PC-3 (cell line): ENCODE data around the gene SLC9A9. TPM values are rescaled to one million over a fixed set of nuclear protein-coding genes. Genes with fewer than 3 reads are reported as not detected.

Experiments
- ATAC-seq: fragments of 200-7000 bp; cut with Tn5 transposase; 2 replicates; pipeline ENCODE4 v1.9.1; 2020; ENCODE audit warnings: mild to moderate bottlenecking, moderate library complexity
- BruUV-seq: library from RNA; stranded (reverse); fragments of 400-500 nt; replicated peaks from 2 replicates; lab custom pipeline; 2021; lab: Mats Ljungman, UMichigan
- CTCF ChIA-PET: fragments of 300-600 bp; sonication (Branson Sonifier 250); formaldehyde crosslinking; loops from one replicate; lab custom pipeline; 2022; ENCODE audit warnings: antibody characterized with exemption; lab: Charles Lee
- POLR2A ChIA-PET: fragments of 300-600 bp; sonication (Branson Sonifier 250); formaldehyde crosslinking; loops from one replicate; lab custom pipeline; 2022; ENCODE audit warnings: antibody characterized with exemption; ENCODE audit not compliant: unreplicated experiment; lab: Charles Lee
- DNase-seq: peaks from one replicate; pipeline ENCODE4 v3.0.0-alpha.2; 2015
- H2AFZ ChIP-seq: fragments of 300-600 bp; sonication (generic); 2 replicates; pipeline ENCODE4 v1.6.0; 2016; ENCODE audit warnings: antibody characterized with exemption, low read length
- H3F3A ChIP-seq: fragments of 300-600 bp; sonication (generic); one replicate; pipeline ENCODE4 v1.6.0; 2017; ENCODE audit warnings: antibody characterized with exemption, low read length, control low read depth, mild to moderate bottlenecking; ENCODE audit not compliant: unreplicated experiment
- H3K27ac ChIP-seq: fragments of 300-600 bp; sonication (generic); 2 replicates; pipeline ENCODE4 v1.5.1; 2016; ENCODE audit warnings: mild to moderate bottlenecking, low read length
- H3K27me3 ChIP-seq: fragments of 300-600 bp; sonication (generic); 2 replicates; pipeline ENCODE4 v1.6.1; 2016; ENCODE audit warnings: low read length, mixed read lengths
- H3K36me3 ChIP-seq: fragments of 300-600 bp; sonication (generic); 2 replicates; pipeline ENCODE4 v1.6.1; 2016; ENCODE audit warnings: low read depth, mixed run types, low read length, mixed read lengths
- H3K4me1 ChIP-seq: fragments of 300-600 bp; sonication (generic); 2 replicates; pipeline ENCODE4 v1.5.1; 2016; ENCODE audit warnings: low read length; ENCODE audit not compliant: insufficient read depth
- H3K4me2 ChIP-seq: fragments of 300-600 bp; sonication (generic); 2 replicates; pipeline ENCODE4 v1.6.0; 2016; ENCODE audit warnings: low read length
- H3K4me3 ChIP-seq: fragments of 300-600 bp; sonication (generic); 2 replicates; pipeline ENCODE4 v1.5.1; 2016; ENCODE audit warnings: mild to moderate bottlenecking, low read length, mixed read lengths
- H3K79me2 ChIP-seq: fragments of 300-600 bp; sonication (generic); 2 replicates; pipeline ENCODE4 v1.6.1; 2017; ENCODE audit warnings: low read length, mixed read lengths
- H3K9ac ChIP-seq: fragments of 300-600 bp; sonication (generic); 2 replicates; pipeline ENCODE4 v1.6.0; 2016; ENCODE audit warnings: mild to moderate bottlenecking, low read length
- H3K9me2 ChIP-seq: fragments of 300-600 bp; sonication (generic); replicated peaks from 2 replicates; pipeline ENCODE4 v1.6.1; 2016; ENCODE audit warnings: mixed run types, low read length, mixed read lengths
- H3K9me3 ChIP-seq: fragments of 300-600 bp; sonication (generic); 2 replicates; pipeline ENCODE4 v1.6.1; 2016; ENCODE audit warnings: low read length, mixed read lengths
- H4K20me1 ChIP-seq: fragments of 300-600 bp; sonication (generic); 2 replicates; pipeline ENCODE4 v1.6.1; 2016; ENCODE audit warnings: low read length, mixed read lengths
- CTCF ChIP-seq: fragments of 300-600 bp; sonication (generic); conservative IDR thresholded peaks from 2 replicates; pipeline ENCODE4 v1.5.1; 2017; ENCODE audit warnings: antibody characterized with exemption, low read depth, mild to moderate bottlenecking, low read length
- EZH2 ChIP-seq: fragments of 300-600 bp; sonication (generic); IDR thresholded peaks from one replicate; pipeline ENCODE4 v1.6.1; 2017; ENCODE audit warnings: antibody characterized with exemption, mild to moderate bottlenecking, low read length; ENCODE audit not compliant: unreplicated experiment
- EZH2phosphoT487 ChIP-seq: fragments of 300-600 bp; sonication (generic); IDR thresholded peaks from 2 replicates; pipeline ENCODE4 v1.6.1; 2018; ENCODE audit warnings: mild to moderate bottlenecking, antibody characterized with exemption, low read length, borderline replicate concordance
- intact Hi-C: fragments of 100-400 bp; cut with micrococcal nuclease; formaldehyde crosslinking; loops from 2 replicates; pipeline ENCODE4 v1.9.0; 2023
- total RNA-seq: library from RNA; depleted of rRNA; stranded (reverse); fragments of >200 nt; gene quantifications from 2 replicates; pipeline ENCODE4 v1.2.3, GENCODE V29; 2014

SLC9A9 gene
- total RNA-seq, 1 experiment from 2014 or later, result 0.07 TPM

GRCh38 chr3:143380449-143380848, 467.8 kb downstream of the SLC9A9 start:
- ATAC-seq, result no peak
- intact Hi-C loops, result no loop called here
- H4K20me1 ChIP-seq, result no peaks in the 10 kb centered on the region
- no peaks in the 10 kb centered on the region for H3K36me3 ChIP-seq
- no peaks in the 10 kb centered on the region for H3K9me2 ChIP-seq
- no peaks in the 10 kb centered on the region for H3F3A ChIP-seq
- H3K27me3 ChIP-seq, result no peaks in the 10 kb centered on the region
- no peaks in the 10 kb centered on the region for H3K79me2 ChIP-seq
- H3K4me3 ChIP-seq, result no peak overlapping the region
- ChIA-PET CTCF (no interaction called here), POLR2A (no interaction called here)
- H3K9me3 ChIP-seq, result no peaks in the 10 kb centered on the region
- BruUV-seq, result no TSS peak
- no peaks in the 10 kb centered on the region for H3K4me1 ChIP-seq
- H3K9ac ChIP-seq, result no peak overlapping the region
- TF ChIP-seq CTCF, result no peak
- no peak for TF ChIP-seq EZH2
- TF ChIP-seq EZH2phosphoT487, result no peak
- no peak for DNase-seq
- no peak overlapping the region for H3K4me2 ChIP-seq
- H2AFZ ChIP-seq, result no peak overlapping the region
- H3K27ac ChIP-seq, result no peak overlapping the region

- Histone ChIP-seq H3K4me3 (no peak overlapping the region), H3F3A (no peaks in the 10 kb centered on the region), H4K20me1 (no peaks in the 10 kb centered on the region), H3K27me3 (no peaks in the 10 kb centered on the region), H3K4me1 (no peaks in the 10 kb centered on the region), H3K4me2 (no peak overlapping the region), H3K9me3 (no peaks in the 10 kb centered on the region), H3K9me2 (no peaks in the 10 kb centered on the region), H3K27ac (no peak overlapping the region), H3K9ac (no peak overlapping the region), H3K36me3 (no peaks in the 10 kb centered on the region), H2AFZ (no peak overlapping the region), H3K79me2 (no peaks in the 10 kb centered on the region)
- ChIA-PET CTCF (no interaction called here), POLR2A (no interaction called here)
- no TSS peak for BruUV-seq
- DNase-seq (no peak), ATAC-seq (no peak)
- intact Hi-C loops, result no loop called here
- TF ChIP-seq EZH2phosphoT487 (no peak), EZH2 (no peak), CTCF (no peak)
Measured at GRCh38 chr3:143375698-143376097, 472.6 kb downstream of the SLC9A9 start.

DNA sequence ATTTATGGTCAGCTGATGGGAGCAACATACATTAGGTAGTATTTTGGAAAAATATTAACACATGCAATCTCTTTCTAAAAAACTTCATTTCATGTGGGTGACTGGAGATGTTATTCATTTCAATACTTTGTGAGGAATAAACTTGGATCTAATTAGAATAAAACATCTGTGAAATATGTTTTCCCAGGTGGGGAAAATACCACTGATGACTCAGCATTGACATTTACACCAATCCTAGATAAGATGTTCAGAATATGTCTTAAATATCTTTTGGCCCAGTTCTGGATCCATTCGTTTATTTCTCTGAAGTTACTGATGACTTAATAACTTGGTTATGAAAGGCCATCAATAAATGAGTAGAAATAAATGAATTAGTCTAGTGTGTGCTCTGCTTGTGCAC, 481.1 kb downstream of the SLC9A9 start:
- CTCF ChIA-PET, result no interaction called here
- no peak for ATAC-seq
- intact Hi-C loops, result no loop called here

More for the DNA sequence above, 481.1 kb downstream of the SLC9A9 start:
- Histone ChIP-seq H3F3A (no peaks in the 10 kb centered on the region), H3K36me3 (no peaks in the 10 kb centered on the region), H3K79me2 (no peaks in the 10 kb centered on the region), H3K4me2 (no peak overlapping the region), H3K9ac (no peak overlapping the region), H4K20me1 (no peaks in the 10 kb centered on the region), H3K4me1 (no peaks in the 10 kb centered on the region), H3K4me3 (no peak overlapping the region), H3K27ac (no peak overlapping the region), H2AFZ (no peak overlapping the region), H3K27me3 (no peaks in the 10 kb centered on the region), H3K9me2 (no peaks in the 10 kb centered on the region), H3K9me3 (no peaks in the 10 kb centered on the region)
- no TSS peak for BruUV-seq
- TF ChIP-seq CTCF, result no peak
- no peak for TF ChIP-seq EZH2phosphoT487
- TF ChIP-seq EZH2, result no peak
- no peak for DNase-seq
- POLR2A ChIA-PET, result no interaction called here
